RWPE2 (cell line): ENCODE measurements around the gene RNF217.

ENCODE experiments used
- ATAC-seq: fragments of 200-7000 bp; cut with Tn5 transposase; 3 replicates; pipeline ENCODE4 v1.9.1; 2021; ENCODE audit warnings: low read depth
- DNase-seq: peaks from one replicate; pipeline ENCODE4 v3.0.0-alpha.2; 2020; ENCODE audit warnings: low spot score
- H3K27ac ChIP-seq: fragments of 450-650 bp; 2 replicates; pipeline ENCODE4 v1.5.1; 2017; ENCODE audit warnings: mild to moderate bottlenecking; ENCODE audit not compliant: poor library complexity, severe bottlenecking
- H3K27me3 ChIP-seq: fragments of 250-450 bp; sonication (Bioruptor Pico); 2 replicates; pipeline ENCODE4 v1.5.1; 2021; ENCODE audit warnings: mild to moderate bottlenecking, moderate library complexity; ENCODE audit not compliant: insufficient read depth, poor library complexity, severe bottlenecking
- H3K36me3 ChIP-seq: fragments of 250-450 bp; sonication (Bioruptor Pico); 2 replicates; pipeline ENCODE4 v1.5.1; 2020; ENCODE audit warnings: low read depth, mild to moderate bottlenecking, moderate library complexity
- H3K4me1 ChIP-seq: fragments of 250-450 bp; sonication (Bioruptor Pico); 2 replicates; pipeline ENCODE4 v1.5.1; 2021; ENCODE audit warnings: mild to moderate bottlenecking, moderate library complexity; ENCODE audit not compliant: insufficient read depth, poor library complexity, severe bottlenecking
- H3K4me3 ChIP-seq: fragments of 250-450 bp; sonication (Bioruptor Pico); 2 replicates; pipeline ENCODE4 v1.5.1; 2021; ENCODE audit warnings: mild to moderate bottlenecking, moderate library complexity; ENCODE audit not compliant: severe bottlenecking
- H3K9me3 ChIP-seq: fragments of 250-450 bp; sonication (Bioruptor Pico); 2 replicates; pipeline ENCODE4 v1.5.1; 2021; ENCODE audit warnings: mild to moderate bottlenecking, moderate library complexity; ENCODE audit not compliant: severe bottlenecking
- TF ChIP-seq, protein P1 (sequence below): fragments of 450-650 bp; IDR thresholded peaks from one replicate; pipeline ENCODE4 v1.5.1; 2017; ENCODE audit warnings: mild to moderate bottlenecking, moderate library complexity; ENCODE audit not compliant: poor library complexity, severe bottlenecking

Gene RNF217

GRCh38 chr6:125046107-125046925, 84.1 kb downstream of the RNF217 start:
- H3K4me3 ChIP-seq: no peak overlapping the region
- H3K4me1 ChIP-seq: peaks cover 58% of the 10 kb centered on the region
- DNase-seq: peak; percentile 97
- H3K27me3 ChIP-seq: no peaks in the 10 kb centered on the region
- TF ChIP-seq, protein P1, sequence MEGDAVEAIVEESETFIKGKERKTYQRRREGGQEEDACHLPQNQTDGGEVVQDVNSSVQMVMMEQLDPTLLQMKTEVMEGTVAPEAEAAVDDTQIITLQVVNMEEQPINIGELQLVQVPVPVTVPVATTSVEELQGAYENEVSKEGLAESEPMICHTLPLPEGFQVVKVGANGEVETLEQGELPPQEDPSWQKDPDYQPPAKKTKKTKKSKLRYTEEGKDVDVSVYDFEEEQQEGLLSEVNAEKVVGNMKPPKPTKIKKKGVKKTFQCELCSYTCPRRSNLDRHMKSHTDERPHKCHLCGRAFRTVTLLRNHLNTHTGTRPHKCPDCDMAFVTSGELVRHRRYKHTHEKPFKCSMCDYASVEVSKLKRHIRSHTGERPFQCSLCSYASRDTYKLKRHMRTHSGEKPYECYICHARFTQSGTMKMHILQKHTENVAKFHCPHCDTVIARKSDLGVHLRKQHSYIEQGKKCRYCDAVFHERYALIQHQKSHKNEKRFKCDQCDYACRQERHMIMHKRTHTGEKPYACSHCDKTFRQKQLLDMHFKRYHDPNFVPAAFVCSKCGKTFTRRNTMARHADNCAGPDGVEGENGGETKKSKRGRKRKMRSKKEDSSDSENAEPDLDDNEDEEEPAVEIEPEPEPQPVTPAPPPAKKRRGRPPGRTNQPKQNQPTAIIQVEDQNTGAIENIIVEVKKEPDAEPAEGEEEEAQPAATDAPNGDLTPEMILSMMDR: no peak
- peaks cover 14% of the 10 kb centered on the region; the same call in 1 of the 2 replicates for H3K36me3 ChIP-seq
- no peaks in the 10 kb centered on the region for H3K9me3 ChIP-seq
- peak overlapping the region; percentile 92 for H3K27ac ChIP-seq
- peak; percentile 91 for ATAC-seq

DNA sequence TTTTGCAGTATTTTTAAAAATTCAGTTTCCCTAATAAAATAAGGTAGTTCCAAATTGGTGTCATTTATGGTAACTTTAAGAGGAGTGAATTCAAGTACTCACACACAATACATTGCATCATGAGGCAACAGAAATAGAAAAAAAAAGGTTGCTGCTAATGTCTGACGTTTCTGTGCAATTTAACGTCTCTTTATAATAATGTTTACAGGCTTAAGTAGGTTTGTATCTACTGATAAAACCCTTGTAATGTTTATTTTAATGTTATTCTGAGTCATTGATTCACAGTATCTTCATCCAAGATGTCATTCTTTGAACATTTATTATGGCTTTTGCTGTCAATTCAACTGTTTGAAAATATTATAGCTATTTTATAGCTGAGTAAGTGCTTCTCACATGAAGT, 86.0 kb downstream of the RNF217 start:
- no peak for ATAC-seq
- TF ChIP-seq, protein P1: no peak
- no peak overlapping the region for H3K4me3 ChIP-seq

DNA sequence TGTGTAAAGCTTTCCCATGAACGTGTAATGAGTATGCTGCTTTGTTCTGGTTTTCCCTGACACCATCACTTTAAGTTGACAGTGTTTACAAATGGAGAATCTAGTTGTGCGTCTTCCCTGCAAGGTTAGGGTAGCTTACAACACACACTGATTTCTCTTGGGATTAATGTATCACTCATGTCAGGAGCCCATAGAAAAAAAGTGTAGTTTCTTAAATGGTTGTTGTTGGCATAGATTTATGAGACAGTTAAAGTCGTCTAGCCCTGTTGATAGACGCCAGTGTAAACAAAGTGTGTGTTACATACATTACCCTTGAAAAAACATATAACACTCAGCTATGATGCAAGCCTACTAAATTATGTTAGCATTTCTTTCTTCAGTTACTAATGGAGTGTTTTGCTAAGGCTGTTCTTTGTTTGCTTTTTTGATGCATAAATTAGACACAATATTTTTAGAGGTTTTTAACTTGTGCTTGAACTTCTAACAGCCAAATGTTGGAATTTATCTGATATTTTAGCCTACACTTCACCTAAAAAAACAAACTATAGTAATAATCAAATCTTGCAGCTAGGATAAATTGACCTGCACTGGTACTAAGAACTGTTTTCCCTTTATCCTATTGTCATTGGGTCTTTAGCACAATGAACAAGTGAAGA, 88.6 kb downstream of the RNF217 start:
- Histone ChIP-seq H3K36me3 (peaks cover 7% of the 10 kb centered on the region; the same call in 1 of the 2 replicates), H3K4me1 (peaks cover 47% of the 10 kb centered on the region), H3K27me3 (no peaks in the 10 kb centered on the region), H3K4me3 (no peak overlapping the region), H3K27ac (peak overlapping the region; percentile 75), H3K9me3 (no peaks in the 10 kb centered on the region)
- DNase-seq (no peak), ATAC-seq (0 out of 3 replicates have a peak, but pooled peaks have one; percentile 1)
- TF ChIP-seq, protein P1: no peak

More for the DNA sequence above, 86.0 kb downstream of the RNF217 start:
- Histone ChIP-seq H3K4me1 (peaks cover 56% of the 10 kb centered on the region), H3K27ac (no peak overlapping the region), H3K36me3 (peaks cover 14% of the 10 kb centered on the region; the same call in 1 of the 2 replicates), H3K27me3 (no peaks in the 10 kb centered on the region), H3K9me3 (no peaks in the 10 kb centered on the region)
- DNase-seq: no peak

GRCh38 chr6:125053809-125054208, 91.6 kb downstream of the RNF217 start:
- Histone ChIP-seq H3K4me1 (peaks cover 34% of the 10 kb centered on the region), H3K9me3 (no peaks in the 10 kb centered on the region), H3K36me3 (peaks cover 14% of the 10 kb centered on the region), H3K27ac (no peak overlapping the region), H3K4me3 (no peak overlapping the region), H3K27me3 (no peaks in the 10 kb centered on the region)
- DNase-seq (no peak), ATAC-seq (no peak)
- TF ChIP-seq, protein P1: no peak
